Urinary bladder (tissue), 4 donors: ENCODE data around the gene SPATS2. TPM values are rescaled to one million over a fixed set of nuclear protein-coding genes. Genes with fewer than 3 reads are reported as not detected.
"Not testable (repeated sequence)": the region's sequence is repeated elsewhere in the genome, so short reads cannot be mapped to it uniquely, and the experiment has no call there.

Source experiments
- DNase-seq: peaks from one replicate; pipeline ENCODE4 v3.0.0-alpha.2; 2015; ENCODE audit errors: extremely low spot score
- H3K27ac ChIP-seq: one replicate; pipeline ENCODE4 v1.5.1; 2013; ENCODE audit warnings: low read depth, mild to moderate bottlenecking, moderate library complexity
- H3K36me3 ChIP-seq: one replicate; pipeline ENCODE4 v1.6.1; 2013; ENCODE audit warnings: mild to moderate bottlenecking, moderate library complexity; ENCODE audit not compliant: insufficient read depth
- H3K4me1 ChIP-seq: one replicate; pipeline ENCODE4 v1.6.1; 2013; ENCODE audit warnings: mild to moderate bottlenecking, moderate library complexity; ENCODE audit not compliant: insufficient read depth
- H3K4me3 ChIP-seq: one replicate; pipeline ENCODE4 v1.5.1; 2013; ENCODE audit warnings: low read depth, low read length
- WGBS: extraction: QIAGEN DNeasy Blood & Tissue Kit; methylation state at CpG from one replicate; pipeline ENCODE4 v1.1.7; 2013; 5-methylcytosine and 5-hydroxymethylcytosine counted together
- polyA plus RNA-seq: library from polyadenylated mRNA; stranded (reverse); fragments of 200-250 nt; gene quantifications from one replicate; pipeline ENCODE4 v1.2.3, GENCODE V29; 2013
- total RNA-seq: library from RNA; depleted of rRNA; stranded (reverse); fragments of >200 nt; gene quantifications from one replicate; pipeline ENCODE4 v1.2.3, GENCODE V29; 2014
- donor health status: healthy with polysubstance abuse.
- donor health status: healthy.

Gene SPATS2
- total and polyA plus RNA-seq, 2 donors: 11.5 to 52.8 TPM

- Histone ChIP-seq H3K36me3 (no peaks in the 10 kb centered on the region), H3K4me3 (no peak overlapping the region), H3K27ac (no peak overlapping the region), H3K4me1 (no peaks in the 10 kb centered on the region)
- 89% methylated on average over 1 of the region's 1 CpG for WGBS
- no peak for DNase-seq
Observed at GRCh38 chr12:49375406-49375805, 8.1 kb downstream of the SPATS2 start.

- no peak for DNase-seq
- Histone ChIP-seq H3K36me3 (no peaks in the 10 kb centered on the region), H3K4me1 (no peaks in the 10 kb centered on the region), H3K4me3 (no peak overlapping the region), H3K27ac (no peak overlapping the region)
- WGBS: 91% methylated on average over 2 of the region's 2 CpGs
Observed at GRCh38 chr12:49377386-49377785, 10.1 kb downstream of the SPATS2 start.

DNA sequence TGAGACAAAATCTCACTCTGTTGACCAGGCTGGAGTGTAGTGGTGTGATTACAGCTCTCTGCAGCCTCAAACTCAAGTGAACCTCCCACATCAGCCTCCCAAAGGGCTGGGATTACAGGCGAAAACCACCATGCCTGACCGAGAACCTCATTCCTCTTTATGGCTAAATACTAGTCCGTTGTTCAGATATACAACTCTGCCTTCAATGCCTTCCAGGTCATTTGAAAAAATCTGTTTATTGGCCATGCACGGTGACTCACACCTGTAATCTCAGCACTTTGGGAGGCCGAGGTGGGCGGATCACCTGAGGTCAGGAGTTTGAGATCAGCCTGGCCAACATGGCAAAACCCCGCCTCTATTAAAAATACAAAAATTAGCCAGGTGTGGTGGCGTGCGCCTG is 12.9 kb downstream of the SPATS2 start:
- not testable (repeated sequence) for H3K27ac ChIP-seq, H3K4me1 ChIP-seq, H3K4me3 ChIP-seq, DNase-seq, H3K36me3 ChIP-seq
- 88% methylated on average over 9 of the region's 9 CpGs for WGBS

DNA sequence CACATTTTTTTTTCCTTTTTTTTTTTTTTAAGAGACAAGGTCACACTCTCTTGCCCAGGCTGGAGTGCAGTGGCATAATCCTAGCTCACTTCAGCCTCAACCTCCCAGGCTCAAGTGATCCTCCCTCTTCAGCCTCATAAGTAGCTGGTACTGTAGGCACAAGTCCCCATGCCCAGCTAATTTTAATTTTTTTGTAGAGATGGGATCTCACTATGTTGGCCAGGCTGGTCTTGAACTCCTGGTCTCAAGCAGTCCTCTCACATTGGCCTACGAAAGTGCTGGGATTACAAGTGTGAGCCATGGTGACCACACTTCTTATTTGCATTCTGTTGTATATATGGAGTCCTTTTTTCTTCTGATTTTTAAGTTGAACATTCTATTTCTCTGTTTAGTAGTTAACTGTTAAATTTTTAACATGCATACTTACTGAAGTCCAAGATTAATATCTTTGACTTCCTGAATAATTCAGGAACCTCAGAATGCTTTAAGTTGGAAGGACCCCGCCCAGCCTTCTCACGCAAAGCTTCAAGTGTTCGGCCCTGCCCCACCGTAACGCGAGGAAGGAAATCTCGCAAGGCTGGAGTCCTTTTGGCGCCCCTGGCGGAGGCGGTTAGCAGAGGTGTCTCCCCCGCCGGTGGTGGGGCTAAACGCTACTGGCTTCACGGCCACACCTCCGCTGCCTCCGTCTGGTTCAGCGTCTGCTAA is 21.6 kb downstream of the SPATS2 start:
- H3K4me1 ChIP-seq: no peaks in the 10 kb centered on the region
- WGBS: 74% methylated on average over 18 of the region's 18 CpGs
- no peak for DNase-seq
- no peaks in the 10 kb centered on the region for H3K36me3 ChIP-seq
- H3K4me3 ChIP-seq: no peak overlapping the region
- no peak overlapping the region for H3K27ac ChIP-seq

GRCh38 chr12:49389387-49389703 is 22.1 kb downstream of the SPATS2 start:
- 86% methylated on average over 13 of the region's 13 CpGs for WGBS
- H3K36me3 ChIP-seq: no peaks in the 10 kb centered on the region
- H3K27ac ChIP-seq: no peak overlapping the region
- no peak for DNase-seq
- H3K4me3 ChIP-seq: no peak overlapping the region
- no peaks in the 10 kb centered on the region for H3K4me1 ChIP-seq

GRCh38 chr12:49397000-49397399 is 29.7 kb downstream of the SPATS2 start:
- H3K27ac ChIP-seq: no peak overlapping the region
- H3K4me3 ChIP-seq: no peak overlapping the region
- no peak for DNase-seq
- WGBS: 100% methylated on average over 1 of the region's 1 CpG
- H3K4me1 ChIP-seq: peaks cover 2% of the 10 kb centered on the region
- no peaks in the 10 kb centered on the region for H3K36me3 ChIP-seq

DNA sequence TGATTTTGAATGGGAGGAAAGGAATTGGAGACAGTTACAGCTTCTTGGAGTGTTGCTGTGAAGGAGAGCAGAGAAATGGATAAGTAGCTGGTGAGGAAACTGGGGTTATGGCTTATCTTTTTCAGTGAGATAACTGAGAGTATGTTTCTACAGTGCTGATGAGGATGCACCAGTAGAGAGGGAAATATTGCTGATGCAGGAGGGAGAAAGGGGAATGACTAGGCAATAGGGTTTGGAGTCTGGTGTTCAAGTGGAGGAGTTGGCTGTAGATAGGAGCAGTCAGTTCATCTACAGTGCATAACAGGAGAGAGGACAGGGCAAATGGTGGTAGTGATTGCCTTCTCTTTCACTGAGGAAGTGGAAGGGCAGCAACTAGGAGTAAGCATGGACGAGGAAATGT is 33.0 kb downstream of the SPATS2 start:
- Histone ChIP-seq H3K27ac (no peak overlapping the region), H3K36me3 (no peaks in the 10 kb centered on the region), H3K4me1 (peaks cover 2% of the 10 kb centered on the region), H3K4me3 (no peak overlapping the region)
- WGBS: 79% methylated on average over 1 of the region's 1 CpG
- no peak for DNase-seq

DNA sequence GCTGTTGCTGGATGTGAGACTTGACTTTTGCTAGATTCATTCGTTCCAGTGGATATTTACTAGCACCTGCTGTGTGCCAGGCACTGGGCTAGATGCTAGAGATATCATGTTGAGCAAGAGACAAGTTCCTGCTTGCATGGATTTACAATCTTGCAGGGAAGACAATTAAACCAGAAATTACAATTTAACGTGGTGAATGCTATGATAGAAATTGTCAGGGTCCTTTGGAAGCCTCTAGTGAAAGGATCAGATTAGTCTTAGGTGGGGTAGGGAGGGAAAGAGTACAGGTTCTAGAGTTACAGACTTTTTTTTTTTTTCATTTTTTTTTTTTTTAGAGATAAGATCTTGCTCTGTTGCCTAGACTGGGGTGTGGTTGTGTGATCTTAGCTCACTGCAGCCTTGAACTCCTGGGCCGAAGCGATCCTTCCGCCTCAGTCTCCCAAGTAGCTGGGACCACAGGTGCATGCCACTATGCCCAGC is 36.7 kb downstream of the SPATS2 start:
- Histone ChIP-seq H3K27ac (no peak overlapping the region), H3K4me3 (no peak overlapping the region), H3K4me1 (peaks cover 2% of the 10 kb centered on the region), H3K36me3 (no peaks in the 10 kb centered on the region)
- 70% methylated on average over 5 of the region's 5 CpGs for WGBS
- DNase-seq: no peak

GRCh38 chr12:49404956-49405355 is 37.7 kb downstream of the SPATS2 start:
- H3K36me3 ChIP-seq: no peaks in the 10 kb centered on the region
- no peak for DNase-seq
- H3K4me3 ChIP-seq: no peak overlapping the region
- H3K4me1 ChIP-seq: peaks cover 2% of the 10 kb centered on the region
- H3K27ac ChIP-seq: no peak overlapping the region

GRCh38 chr12:49410818-49411217 is 43.6 kb downstream of the SPATS2 start:
- no peak overlapping the region for H3K4me3 ChIP-seq
- no peaks in the 10 kb centered on the region for H3K36me3 ChIP-seq
- H3K4me1 ChIP-seq: no peaks in the 10 kb centered on the region
- no peak overlapping the region for H3K27ac ChIP-seq
- WGBS: 93% methylated on average over 1 of the region's 1 CpG
- DNase-seq: no peak

- no peak overlapping the region for H3K27ac ChIP-seq
- 93% methylated on average over 6 of the region's 6 CpGs for WGBS
- H3K4me3 ChIP-seq: no peak overlapping the region
Observed at GRCh38 chr12:49413010-49413409, 45.7 kb downstream of the SPATS2 start.

DNA sequence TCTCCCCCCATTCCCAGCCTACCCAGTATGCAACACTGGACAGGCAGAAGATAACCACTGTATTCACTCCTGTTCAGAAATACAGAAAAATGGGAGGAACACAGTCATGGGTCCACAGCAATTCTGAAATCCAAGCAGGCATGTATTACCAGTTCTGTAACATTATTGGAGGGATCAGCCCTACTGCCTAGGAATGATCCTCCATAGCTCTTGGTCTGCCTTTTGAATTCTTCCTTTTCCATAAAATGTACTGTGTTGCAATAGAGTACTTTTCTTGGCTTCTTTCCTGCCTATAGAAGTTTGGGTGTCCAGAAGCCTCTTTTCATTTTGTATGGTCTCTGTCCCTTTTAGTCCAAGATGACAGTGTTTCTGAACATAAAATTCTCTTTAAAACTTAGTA is 46.5 kb downstream of the SPATS2 start:
- Histone ChIP-seq H3K27ac (no peak overlapping the region), H3K4me3 (no peak overlapping the region), H3K36me3 (no peaks in the 10 kb centered on the region), H3K4me1 (no peaks in the 10 kb centered on the region)
- no peak for DNase-seq

More at GRCh38 chr12:49413010-49413409, 45.7 kb downstream of the SPATS2 start:
- no peaks in the 10 kb centered on the region for H3K4me1 ChIP-seq
- DNase-seq: no peak
- no peaks in the 10 kb centered on the region for H3K36me3 ChIP-seq

- Histone ChIP-seq H3K36me3 (no peaks in the 10 kb centered on the region), H3K4me1 (no peaks in the 10 kb centered on the region), H3K4me3 (no peak overlapping the region), H3K27ac (no peak overlapping the region)
- WGBS: 87% methylated on average over 2 of the region's 2 CpGs
- no peak for DNase-seq
Observed at GRCh38 chr12:49414364-49414763, 47.1 kb downstream of the SPATS2 start.

DNA sequence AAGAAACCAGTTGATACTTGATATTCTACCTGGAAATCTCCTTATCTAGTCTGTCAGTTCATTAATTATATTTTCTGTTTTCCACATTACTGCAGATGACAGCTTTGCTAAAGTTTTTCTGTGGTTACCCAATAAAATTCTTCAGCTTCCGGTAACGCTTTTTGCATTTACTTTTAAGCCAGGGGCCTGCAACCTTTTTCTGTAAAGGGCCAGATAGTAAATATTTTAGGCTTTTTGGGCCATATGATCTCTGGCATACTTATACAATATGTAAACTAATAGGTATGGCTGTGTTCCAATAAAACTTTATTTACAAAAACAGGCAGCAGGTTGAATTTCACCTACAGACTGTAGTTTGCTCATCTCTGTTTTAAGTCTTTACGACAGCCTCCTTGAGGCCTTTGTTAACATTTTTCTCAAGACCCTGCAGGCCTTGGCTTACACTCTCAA is 48.3 kb downstream of the SPATS2 start:
- no peak overlapping the region for H3K4me3 ChIP-seq
- WGBS: 78% methylated on average over 3 of the region's 3 CpGs
- H3K36me3 ChIP-seq: no peaks in the 10 kb centered on the region
- H3K4me1 ChIP-seq: no peaks in the 10 kb centered on the region
- H3K27ac ChIP-seq: no peak overlapping the region
- no peak for DNase-seq

- H3K4me1 ChIP-seq: no peaks in the 10 kb centered on the region
- H3K27ac ChIP-seq: no peak overlapping the region
- H3K36me3 ChIP-seq: no peaks in the 10 kb centered on the region
- WGBS: 61% methylated on average over 2 of the region's 2 CpGs
- H3K4me3 ChIP-seq: no peak overlapping the region
- no peak for DNase-seq
Observed at GRCh38 chr12:49416892-49417291, 49.6 kb downstream of the SPATS2 start.
